Neural cell (in vitro differentiated cells): Measurements from ENCODE around the gene THUMPD1.

Experiments used
- CTCF ChIP-seq: fragments of 450-650 bp; IDR thresholded peaks from 2 replicates; pipeline ENCODE4 v1.5.1; 2014; ENCODE audit warnings: antibody characterized with exemption, mild to moderate bottlenecking, moderate library complexity; ENCODE audit not compliant: poor library complexity, severe bottlenecking
- EP300 ChIP-seq: fragments of 450-650 bp; conservative IDR thresholded peaks from 2 replicates; pipeline ENCODE4 v1.6.1; 2014; ENCODE audit warnings: antibody characterized with exemption, mild to moderate bottlenecking, moderate library complexity; ENCODE audit not compliant: poor library complexity, severe bottlenecking
- EZH2 ChIP-seq: fragments of 200-600, 300-800 bp; shearing (Covaris generic), sonication (generic); IDR thresholded peaks from 2 replicates; pipeline ENCODE4 v1.6.1; 2014; ENCODE audit warnings: antibody characterized with exemption, low read length, borderline replicate concordance, mild to moderate bottlenecking; ENCODE audit not compliant: insufficient read depth, poor library complexity, severe bottlenecking

GRCh38 chr16:20734782-20735181, 6.8 kb downstream of the THUMPD1 start:
- TF ChIP-seq CTCF (no peak), EZH2 (no peak), EP300 (no peak)
